HT1080 (cell line): ENCODE results near the gene FAM149B1. TPM values are rescaled to one million over a fixed set of nuclear protein-coding genes. Genes with fewer than 3 reads are reported as not detected.

Experiments
- DNase-seq: peaks from one replicate; pipeline ENCODE4 v3.0.0-alpha.2; 2015; ENCODE audit warnings: low read depth
- small RNA-seq: library from RNA; depleted of rRNA; stranded (forward); fragments of <200 nt; gene quantifications from one replicate; pipeline ENCODE3, GENCODE V24; 2014
- total RNA-seq: library from RNA; depleted of rRNA; stranded (reverse); fragments of >200 nt; shearing (Covaris generic); gene quantifications from 2 replicates; pipeline ENCODE4 v1.2.3, GENCODE V29; 2014; rRNA removed

The FAM149B1 gene
- total RNA-seq, 1 experiment from 2014 or later, result 13.1 TPM

DNA sequence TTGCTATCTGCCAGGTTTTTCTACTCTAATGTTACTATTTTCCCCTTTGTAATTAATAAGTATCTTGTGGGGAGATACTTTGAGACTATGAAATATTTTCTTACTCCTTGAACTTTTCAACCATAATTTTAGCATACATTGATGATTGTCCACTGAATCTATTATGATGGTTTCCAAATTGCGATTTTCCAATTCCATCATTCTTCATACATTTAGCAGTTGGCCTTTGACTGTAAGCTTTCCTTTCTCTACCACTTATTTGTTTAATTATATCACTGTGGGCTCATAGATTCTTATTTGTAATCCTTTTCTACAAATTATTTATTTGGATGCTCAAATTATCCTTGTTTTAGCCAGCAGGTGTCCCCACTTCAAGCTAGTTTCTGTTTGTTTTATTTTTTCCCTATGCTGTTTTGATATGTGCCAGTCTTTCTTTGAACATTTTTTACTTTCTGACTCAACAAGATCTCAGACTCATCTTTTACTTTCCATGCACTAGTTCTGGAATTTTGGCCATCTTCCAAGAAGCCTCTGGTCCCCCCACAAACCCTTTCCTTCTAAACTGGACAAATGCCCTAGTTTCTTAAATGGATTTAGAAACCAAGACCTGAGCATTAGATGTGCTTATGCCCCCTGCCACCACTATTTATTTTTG lies 95.9 kb downstream of the FAM149B1 start:
- peak; percentile 69 for DNase-seq

DNA sequence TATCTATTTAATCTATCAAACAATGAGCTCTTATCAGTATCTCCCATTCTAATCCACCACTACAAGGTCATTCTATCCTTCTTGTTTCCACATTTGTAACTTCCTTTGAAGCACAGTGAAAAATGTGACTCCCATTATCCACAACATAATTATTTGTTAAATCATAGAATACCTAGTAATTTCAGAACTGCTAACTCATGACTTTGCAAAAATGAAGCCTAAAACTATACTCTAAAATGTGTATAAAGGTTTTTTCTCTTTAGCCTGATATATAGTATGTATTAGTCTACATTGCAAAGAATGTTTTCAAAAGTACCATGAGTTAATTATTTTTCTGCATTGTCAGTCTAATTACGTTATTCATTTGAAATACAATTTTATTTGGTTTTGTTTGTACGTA lies 96.5 kb downstream of the FAM149B1 start:
- no peak for DNase-seq

DNA sequence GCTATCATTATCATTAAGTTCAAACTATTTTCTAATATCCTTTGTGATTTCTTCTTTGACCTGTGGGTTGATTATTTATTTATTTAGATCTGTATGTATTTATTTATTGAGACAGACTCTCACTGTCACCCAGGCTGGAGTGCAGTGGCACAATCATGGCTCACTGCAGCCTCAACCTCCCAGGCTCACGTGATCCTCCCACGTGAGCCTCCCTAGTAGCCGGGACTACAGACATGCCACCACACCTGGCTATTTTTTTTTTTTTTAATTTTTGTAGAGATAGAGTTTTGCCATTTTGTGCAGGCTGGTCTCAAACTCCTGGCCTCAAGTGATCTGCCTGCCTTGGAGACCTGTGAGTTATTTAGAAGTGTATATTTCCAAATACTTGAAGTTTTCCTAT lies 113.2 kb downstream of the FAM149B1 start:
- no peak for DNase-seq

DNA sequence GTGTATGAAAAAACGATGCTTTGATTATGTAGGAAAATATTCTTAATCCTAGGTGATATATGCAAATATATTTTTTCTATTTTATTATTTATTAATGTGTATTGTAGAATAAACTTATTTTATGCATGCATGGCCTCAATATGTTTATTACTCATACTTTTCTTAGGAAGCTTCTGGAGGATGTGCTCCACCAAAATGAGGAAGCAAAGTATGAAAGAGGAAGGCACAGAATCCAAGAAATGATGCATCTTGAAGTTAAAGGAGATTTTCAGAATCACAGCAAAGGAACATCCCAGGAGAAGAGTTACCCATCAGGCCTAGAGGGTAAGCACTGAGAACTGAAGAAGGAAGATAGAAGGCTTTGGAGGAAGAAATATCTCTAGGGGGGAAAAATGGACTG lies 119.5 kb downstream of the FAM149B1 start:
- no peak for DNase-seq

DNA sequence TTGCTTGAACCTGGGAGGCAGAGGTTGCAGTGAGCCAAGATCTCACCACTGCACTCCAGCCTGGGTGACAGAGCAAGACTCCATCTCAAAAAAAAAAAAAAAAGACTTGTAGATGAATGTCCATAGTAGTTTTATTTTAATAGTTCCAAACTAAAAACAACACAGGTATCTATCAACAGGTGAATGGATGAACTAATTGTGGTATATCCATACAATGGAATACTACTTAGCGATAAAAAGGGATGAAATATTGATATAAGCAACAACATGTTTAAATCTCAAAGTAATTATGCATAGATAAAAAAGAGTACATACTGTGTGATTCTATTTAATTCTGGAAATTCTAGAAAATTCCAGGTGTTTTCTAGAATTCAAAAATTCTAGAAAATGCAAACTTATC lies 122.0 kb downstream of the FAM149B1 start:
- DNase-seq, result no peak

DNA sequence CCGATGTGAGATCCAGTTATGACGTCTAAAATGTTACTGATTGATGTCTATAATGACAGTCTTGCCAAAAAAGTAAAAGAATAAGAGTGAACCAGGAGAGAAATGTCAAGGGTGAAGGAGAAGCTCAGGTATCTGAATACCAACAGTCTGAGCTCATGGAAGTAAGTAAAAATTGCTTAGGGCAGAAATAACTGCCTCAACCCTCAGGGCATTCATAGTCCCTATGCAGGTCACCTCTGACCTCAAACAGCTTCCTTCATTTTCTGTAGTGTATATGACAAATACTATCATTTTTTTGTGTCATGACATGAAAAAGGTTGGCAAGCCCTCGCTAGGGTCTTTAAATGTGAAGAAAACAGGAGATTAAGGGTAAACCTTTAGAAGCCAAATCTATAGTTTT lies 125.5 kb downstream of the FAM149B1 start:
- no peak for DNase-seq

Small RNA genes within 50 kb of the gene (small RNA-seq; reads per million reads assigned to genes)
- gene RF00019, result not detected
- not detected for gene RNU6-833P
- gene SNORA11F, result 0.73 reads per million, percentile 66 among the genes with 10 or more reads in this experiment

Other genes starting within 250 kb of the FAM149B1 start
- gene PLA2G12B, start 213.3 kb upstream of the FAM149B1 start, total RNA-seq, result not detected in 2 replicates
- gene P4HA1, start 71.3 kb upstream of the FAM149B1 start, total RNA-seq, result 22.7 and 25.2 TPM in 2 replicates
- gene NUDT13, start 57.7 kb upstream of the FAM149B1 start, total RNA-seq, result 1.9 and 2.5 TPM in 2 replicates
- 50.9 and 62.1 TPM in 2 replicates for gene ECD, start 111 bp upstream of the FAM149B1 start, total RNA-seq
- gene DNAJC9, start 79.1 kb downstream of the FAM149B1 start, total RNA-seq, result 72.5 and 75.2 TPM in 2 replicates
- gene MRPS16, start 84.5 kb downstream of the FAM149B1 start, total RNA-seq, result 158 and 166 TPM in 2 replicates
- gene CFAP70, start 190.7 kb downstream of the FAM149B1 start, total RNA-seq, result 0.03 and 0.43 TPM in 2 replicates
- 94.4 and 115 TPM in 2 replicates for gene ANXA7, start 245.9 kb downstream of the FAM149B1 start, total RNA-seq